COLO829 (cell line): ENCODE data around the gene SLIT2.

Experiments
- DNase-seq: peaks from one replicate; pipeline ENCODE4 v3.0.0; 2012; ENCODE audit warnings: low spot score

The SLIT2 gene

DNA sequence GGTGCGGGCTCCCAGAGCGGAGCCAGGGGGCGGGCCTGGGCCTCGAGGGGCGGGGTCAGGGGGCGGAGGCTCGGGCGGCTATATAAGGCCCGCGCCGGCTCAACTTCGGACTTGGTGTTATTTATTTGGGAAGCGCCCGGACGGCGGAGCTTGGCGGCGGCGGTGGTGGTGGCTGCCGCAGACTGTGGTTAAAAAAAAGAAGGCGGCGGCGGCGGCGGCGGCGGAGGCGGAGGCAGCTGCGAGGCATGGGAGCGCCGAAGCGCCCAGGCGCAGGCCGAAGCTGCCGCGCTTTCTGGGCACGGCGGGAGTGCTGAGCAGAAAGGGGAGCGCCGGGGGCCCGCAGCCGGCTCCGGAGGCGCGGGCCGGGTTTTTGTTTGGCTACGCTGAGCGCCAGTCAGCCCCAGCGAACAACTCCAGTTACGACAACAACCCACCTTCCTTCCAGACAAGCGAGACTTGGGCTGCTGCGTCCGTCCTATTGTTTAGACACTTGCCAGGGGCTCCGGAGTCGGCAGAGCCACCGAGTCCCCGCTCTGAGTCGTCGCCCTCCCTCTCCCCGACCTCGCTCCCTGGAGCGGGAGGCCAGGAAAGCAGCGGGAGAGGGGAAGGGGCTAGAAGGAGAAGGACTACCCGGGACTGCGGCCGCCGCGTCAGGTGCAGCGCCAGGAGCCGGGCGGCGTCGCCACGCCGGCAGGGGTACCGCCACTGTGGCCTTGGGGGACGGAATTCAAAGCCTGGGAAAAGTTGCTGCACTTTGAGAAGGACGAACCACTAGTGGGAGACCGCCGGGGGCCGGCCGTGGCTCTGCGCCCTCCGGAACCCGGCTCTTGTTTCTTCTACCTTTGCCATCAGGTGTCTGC, at the start of gene SLIT2:
TSS of gene SLIT2 (plus strand) at position 110 of the 860 bp plus-strand sequence. CDS start 1,911 bp downstream, outside the sequence.
- DNase-seq, result peak; percentile 63

- no peak for DNase-seq
These were observed 48.2 kb upstream of the SLIT2 start for GRCh38 chr4:20203508-20203907.

GRCh38 chr4:20217521-20217920, 34.2 kb upstream of the SLIT2 start:
- DNase-seq, result no peak

- no peak for DNase-seq
These were observed 33.8 kb upstream of the SLIT2 start for GRCh38 chr4:20217951-20218350.

- no peak for DNase-seq
These were observed 32.2 kb upstream of the SLIT2 start for GRCh38 chr4:20219521-20219920.

DNA sequence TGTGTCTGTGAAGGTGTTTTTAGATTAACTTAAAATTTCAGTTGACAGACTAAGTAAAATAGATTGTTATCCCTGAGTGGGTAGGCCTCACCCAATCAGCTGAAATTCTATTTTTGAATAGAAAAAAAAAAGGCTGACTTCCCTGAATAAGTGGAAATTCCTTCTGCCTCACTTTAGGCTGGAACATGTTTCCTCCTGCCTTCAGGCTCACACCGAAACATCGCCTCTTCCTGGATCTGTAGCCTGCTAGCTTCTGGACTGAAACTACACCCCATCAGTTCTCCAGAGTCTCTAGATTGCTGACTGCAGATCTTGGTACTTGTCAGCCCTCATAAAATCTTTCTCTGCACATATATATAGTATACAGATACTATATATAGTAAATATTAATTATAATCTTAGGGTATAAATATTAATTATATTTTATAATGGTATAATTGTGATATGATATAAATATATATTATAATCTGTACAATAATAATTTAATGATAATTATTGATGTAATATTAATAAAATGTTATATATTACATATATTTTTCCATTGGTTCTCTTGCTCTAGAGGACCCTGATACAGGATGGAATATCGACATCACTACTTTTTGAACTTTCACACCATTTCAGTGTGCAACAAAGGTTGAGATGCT, 13.7 kb upstream of the SLIT2 start:
- no peak for DNase-seq

GRCh38 chr4:20248155-20248558, 3.5 kb upstream of the SLIT2 start:
- DNase-seq, result no peak

DNA sequence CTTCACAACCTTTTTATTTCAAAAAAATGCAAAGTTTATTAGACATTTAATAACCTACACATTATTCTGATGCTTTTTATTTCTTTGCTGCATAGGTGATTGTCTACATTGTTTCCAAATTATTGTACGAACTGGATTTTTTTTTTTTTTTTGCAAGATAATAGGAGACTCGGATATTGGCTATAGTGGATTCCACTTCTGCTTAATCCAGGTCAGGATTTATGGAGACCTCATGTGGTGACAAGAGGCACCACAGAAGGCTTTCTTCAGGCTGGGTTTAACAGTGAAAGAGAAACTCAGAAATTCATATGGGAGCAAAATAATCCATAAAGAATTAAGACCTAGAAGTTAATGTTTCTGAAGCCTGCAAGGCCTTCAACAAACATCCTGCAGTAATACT, 2.4 kb upstream of the SLIT2 start:
- DNase-seq, result no peak

GRCh38 chr4:20251031-20251795, 492 bp upstream of the SLIT2 start:
- DNase-seq, result no peak

DNA sequence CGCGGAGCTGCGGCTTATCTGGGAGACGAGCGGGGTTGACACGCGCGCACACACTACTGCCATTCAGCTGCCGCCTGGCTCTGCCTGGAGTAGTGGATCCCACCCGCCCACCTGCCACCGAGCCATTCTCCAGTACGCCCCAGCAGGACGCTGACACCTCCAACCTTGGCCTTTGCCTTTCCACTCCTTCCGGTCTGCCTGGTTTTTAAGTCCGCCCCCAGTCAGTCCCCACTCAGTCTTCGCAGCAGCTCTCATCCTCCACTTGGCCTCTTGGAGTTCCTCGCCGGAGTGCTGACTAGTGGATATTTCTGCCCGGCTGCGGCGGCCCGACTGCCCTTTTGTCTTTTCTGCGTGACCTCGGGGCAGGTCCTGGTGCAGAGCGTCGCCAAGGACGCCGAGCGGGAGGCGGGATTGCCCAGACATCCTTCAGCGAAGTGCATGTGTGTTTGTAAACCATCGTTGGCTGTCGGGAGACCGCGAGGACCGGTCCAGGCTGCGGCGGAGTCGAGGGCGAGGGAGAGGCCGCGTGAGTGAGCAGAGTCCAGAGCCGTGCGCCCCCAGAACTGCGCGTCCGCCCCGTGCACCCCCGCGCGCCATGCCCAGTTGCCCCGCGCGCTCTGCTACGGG, 1.1 kb downstream of the SLIT2 start:
- DNase-seq, result no peak

GRCh38 chr4:20253283-20253734, 1.6 kb downstream of the SLIT2 start:
- no peak for DNase-seq

- DNase-seq, result no peak
These were observed 2.2 kb downstream of the SLIT2 start for GRCh38 chr4:20253735-20254409.

DNA sequence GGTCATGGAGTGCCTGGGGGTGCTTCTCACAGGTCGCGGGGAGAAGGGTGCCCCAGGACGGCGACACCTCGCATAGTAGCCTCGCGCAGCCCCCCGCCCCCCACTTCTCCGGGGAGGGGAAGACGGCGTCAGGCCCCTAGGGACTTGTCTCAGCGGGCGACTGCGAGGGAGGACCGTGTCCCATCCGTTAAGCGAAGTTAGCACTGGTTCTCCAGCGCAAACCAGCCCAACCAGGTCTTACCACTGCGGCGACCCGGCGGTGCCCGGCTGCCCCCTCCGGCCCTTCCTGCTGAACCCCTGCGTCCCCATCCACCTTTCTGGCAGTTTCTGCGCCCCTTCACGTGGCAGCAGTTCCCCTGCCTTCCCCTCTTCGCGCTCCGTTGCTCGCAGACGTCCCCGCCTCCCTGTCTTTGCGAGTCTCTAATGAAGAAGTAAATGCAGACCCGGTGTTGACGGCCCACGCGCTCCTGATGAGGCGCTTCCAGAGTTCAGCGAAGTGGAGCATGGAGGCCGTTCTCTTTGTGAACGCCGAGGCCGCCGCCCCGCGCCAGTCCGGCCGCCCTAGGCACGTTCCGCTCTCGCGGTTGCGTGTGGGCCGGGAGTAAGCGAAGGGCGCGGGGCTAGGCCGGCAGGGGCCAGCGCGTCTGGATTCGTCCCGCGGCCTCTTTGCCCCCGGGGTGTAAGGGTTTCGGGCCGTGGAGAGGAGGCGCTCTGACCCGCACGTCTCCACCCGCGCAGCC, 3.0 kb downstream of the SLIT2 start:
- no peak for DNase-seq

- no peak for DNase-seq
These were observed 3.5 kb downstream of the SLIT2 start for GRCh38 chr4:20255251-20255586.

- no peak for DNase-seq
These were observed 4.1 kb downstream of the SLIT2 start for GRCh38 chr4:20255823-20256222.

GRCh38 chr4:20256381-20256881, 4.7 kb downstream of the SLIT2 start:
- DNase-seq, result no peak

DNA sequence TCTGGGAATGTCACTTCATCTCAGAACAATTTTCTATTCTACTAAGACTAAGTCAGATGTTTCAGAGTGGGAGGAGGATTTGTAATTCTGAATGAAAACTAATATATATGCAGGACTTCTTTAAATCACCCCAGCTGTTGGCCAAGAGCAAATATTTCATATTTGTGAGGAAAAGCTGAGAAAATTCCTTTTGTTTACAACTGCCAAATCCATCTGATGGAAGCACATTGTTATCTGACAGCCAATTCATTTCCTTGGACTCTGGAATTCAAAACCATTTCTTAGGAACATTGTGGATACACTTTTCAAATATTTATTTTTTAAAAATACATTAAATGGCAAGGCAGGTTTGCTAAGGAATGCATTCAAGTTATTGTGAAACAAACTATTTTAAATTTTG, 8.0 kb downstream of the SLIT2 start:
- no peak for DNase-seq

- DNase-seq, result no peak
These were observed 9.1 kb downstream of the SLIT2 start for GRCh38 chr4:20260821-20261220.

- no peak for DNase-seq
These were observed 10.5 kb downstream of the SLIT2 start for GRCh38 chr4:20262221-20262620.

- DNase-seq, result no peak
These were observed 13.0 kb downstream of the SLIT2 start for GRCh38 chr4:20264688-20265087.

DNA sequence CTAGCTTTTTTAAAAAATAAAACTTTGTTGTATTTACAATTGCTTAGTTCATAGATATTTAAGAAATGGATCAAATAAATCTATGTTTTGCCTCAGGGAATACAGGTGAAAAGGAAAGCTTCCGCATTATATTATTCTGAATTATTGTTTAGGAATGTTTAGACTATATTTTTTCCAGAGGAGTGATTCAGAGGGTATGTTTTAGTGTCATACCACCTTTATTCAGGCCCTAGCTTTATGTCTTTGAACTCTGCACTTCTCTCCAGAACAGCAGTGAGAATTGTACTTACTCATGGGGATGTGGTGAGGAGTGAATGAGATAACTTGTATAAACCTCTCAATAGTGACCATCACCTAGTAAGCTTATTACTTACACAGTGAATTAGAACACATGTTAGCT, 14.0 kb downstream of the SLIT2 start:
- no peak for DNase-seq
